ENCODE data around the gene CEP63.

DNA sequence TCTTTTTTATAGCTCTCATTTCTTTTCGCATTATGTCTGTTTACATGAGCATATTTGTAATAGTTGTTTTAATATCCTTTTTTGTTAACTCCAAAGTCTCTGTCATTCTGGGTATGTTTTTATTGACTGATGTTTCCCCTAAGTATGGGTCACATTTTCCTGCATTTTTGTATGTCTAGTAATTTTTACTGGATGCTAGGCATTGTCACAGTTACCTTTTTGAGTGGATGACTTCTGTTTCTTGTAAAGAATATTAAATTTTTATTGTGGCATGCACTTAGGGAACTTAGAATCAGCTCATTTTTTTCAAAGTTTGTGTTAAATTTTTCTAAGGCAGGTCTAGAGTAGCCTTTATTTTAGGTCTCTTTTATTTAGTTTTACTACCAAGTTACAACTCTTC is 40.8 kb upstream of the CEP63 start:
- TF ChIP-seq, protein P1, sequence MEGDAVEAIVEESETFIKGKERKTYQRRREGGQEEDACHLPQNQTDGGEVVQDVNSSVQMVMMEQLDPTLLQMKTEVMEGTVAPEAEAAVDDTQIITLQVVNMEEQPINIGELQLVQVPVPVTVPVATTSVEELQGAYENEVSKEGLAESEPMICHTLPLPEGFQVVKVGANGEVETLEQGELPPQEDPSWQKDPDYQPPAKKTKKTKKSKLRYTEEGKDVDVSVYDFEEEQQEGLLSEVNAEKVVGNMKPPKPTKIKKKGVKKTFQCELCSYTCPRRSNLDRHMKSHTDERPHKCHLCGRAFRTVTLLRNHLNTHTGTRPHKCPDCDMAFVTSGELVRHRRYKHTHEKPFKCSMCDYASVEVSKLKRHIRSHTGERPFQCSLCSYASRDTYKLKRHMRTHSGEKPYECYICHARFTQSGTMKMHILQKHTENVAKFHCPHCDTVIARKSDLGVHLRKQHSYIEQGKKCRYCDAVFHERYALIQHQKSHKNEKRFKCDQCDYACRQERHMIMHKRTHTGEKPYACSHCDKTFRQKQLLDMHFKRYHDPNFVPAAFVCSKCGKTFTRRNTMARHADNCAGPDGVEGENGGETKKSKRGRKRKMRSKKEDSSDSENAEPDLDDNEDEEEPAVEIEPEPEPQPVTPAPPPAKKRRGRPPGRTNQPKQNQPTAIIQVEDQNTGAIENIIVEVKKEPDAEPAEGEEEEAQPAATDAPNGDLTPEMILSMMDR (IDR thresholded peaks at IDR 0.05; ENCODE audit: control extremely low read depth in 1 of 3, insufficient read depth in 1 of 3, low read depth in 1 of 3, low read length in 3 of 3): no peak
- TF ChIP-seq POLR2AphosphoS5 (IDR thresholded peaks at IDR 0.05; ENCODE audit: low read depth, low read length) (no peak), ZNF274 (IDR thresholded peaks at IDR 0.05; ENCODE audit: borderline replicate concordance, extremely low read depth, low read length) (no peak), RXRA (IDR thresholded peaks at IDR 0.05; ENCODE audit: insufficient read depth, low read depth, low read length) (no peak), TBP (IDR thresholded peaks at IDR 0.05; ENCODE audit: low read depth, low read length) (no peak), YY1 (IDR thresholded peaks at IDR 0.05; ENCODE audit: low read depth, low read length) (no peak), GABPA (IDR thresholded peaks at IDR 0.05; ENCODE audit: borderline replicate concordance, insufficient read depth, low read length) (no peak), HDAC2 (IDR thresholded peaks at IDR 0.05; ENCODE audit: borderline replicate concordance in 1 of 2, low read depth in 2 of 2, low read length in 2 of 2) (no peak)
- TF ChIP-seq, protein P2, sequence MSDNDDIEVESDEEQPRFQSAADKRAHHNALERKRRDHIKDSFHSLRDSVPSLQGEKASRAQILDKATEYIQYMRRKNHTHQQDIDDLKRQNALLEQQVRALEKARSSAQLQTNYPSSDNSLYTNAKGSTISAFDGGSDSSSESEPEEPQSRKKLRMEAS (IDR thresholded peaks at IDR 0.05): no peak
- TF ChIP-seq, protein P3, sequence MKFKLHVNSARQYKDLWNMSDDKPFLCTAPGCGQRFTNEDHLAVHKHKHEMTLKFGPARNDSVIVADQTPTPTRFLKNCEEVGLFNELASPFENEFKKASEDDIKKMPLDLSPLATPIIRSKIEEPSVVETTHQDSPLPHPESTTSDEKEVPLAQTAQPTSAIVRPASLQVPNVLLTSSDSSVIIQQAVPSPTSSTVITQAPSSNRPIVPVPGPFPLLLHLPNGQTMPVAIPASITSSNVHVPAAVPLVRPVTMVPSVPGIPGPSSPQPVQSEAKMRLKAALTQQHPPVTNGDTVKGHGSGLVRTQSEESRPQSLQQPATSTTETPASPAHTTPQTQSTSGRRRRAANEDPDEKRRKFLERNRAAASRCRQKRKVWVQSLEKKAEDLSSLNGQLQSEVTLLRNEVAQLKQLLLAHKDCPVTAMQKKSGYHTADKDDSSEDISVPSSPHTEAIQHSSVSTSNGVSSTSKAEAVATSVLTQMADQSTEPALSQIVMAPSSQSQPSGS (IDR thresholded peaks at IDR 0.05; ENCODE audit: low read length): no peak
- TF ChIP-seq, protein P4, sequence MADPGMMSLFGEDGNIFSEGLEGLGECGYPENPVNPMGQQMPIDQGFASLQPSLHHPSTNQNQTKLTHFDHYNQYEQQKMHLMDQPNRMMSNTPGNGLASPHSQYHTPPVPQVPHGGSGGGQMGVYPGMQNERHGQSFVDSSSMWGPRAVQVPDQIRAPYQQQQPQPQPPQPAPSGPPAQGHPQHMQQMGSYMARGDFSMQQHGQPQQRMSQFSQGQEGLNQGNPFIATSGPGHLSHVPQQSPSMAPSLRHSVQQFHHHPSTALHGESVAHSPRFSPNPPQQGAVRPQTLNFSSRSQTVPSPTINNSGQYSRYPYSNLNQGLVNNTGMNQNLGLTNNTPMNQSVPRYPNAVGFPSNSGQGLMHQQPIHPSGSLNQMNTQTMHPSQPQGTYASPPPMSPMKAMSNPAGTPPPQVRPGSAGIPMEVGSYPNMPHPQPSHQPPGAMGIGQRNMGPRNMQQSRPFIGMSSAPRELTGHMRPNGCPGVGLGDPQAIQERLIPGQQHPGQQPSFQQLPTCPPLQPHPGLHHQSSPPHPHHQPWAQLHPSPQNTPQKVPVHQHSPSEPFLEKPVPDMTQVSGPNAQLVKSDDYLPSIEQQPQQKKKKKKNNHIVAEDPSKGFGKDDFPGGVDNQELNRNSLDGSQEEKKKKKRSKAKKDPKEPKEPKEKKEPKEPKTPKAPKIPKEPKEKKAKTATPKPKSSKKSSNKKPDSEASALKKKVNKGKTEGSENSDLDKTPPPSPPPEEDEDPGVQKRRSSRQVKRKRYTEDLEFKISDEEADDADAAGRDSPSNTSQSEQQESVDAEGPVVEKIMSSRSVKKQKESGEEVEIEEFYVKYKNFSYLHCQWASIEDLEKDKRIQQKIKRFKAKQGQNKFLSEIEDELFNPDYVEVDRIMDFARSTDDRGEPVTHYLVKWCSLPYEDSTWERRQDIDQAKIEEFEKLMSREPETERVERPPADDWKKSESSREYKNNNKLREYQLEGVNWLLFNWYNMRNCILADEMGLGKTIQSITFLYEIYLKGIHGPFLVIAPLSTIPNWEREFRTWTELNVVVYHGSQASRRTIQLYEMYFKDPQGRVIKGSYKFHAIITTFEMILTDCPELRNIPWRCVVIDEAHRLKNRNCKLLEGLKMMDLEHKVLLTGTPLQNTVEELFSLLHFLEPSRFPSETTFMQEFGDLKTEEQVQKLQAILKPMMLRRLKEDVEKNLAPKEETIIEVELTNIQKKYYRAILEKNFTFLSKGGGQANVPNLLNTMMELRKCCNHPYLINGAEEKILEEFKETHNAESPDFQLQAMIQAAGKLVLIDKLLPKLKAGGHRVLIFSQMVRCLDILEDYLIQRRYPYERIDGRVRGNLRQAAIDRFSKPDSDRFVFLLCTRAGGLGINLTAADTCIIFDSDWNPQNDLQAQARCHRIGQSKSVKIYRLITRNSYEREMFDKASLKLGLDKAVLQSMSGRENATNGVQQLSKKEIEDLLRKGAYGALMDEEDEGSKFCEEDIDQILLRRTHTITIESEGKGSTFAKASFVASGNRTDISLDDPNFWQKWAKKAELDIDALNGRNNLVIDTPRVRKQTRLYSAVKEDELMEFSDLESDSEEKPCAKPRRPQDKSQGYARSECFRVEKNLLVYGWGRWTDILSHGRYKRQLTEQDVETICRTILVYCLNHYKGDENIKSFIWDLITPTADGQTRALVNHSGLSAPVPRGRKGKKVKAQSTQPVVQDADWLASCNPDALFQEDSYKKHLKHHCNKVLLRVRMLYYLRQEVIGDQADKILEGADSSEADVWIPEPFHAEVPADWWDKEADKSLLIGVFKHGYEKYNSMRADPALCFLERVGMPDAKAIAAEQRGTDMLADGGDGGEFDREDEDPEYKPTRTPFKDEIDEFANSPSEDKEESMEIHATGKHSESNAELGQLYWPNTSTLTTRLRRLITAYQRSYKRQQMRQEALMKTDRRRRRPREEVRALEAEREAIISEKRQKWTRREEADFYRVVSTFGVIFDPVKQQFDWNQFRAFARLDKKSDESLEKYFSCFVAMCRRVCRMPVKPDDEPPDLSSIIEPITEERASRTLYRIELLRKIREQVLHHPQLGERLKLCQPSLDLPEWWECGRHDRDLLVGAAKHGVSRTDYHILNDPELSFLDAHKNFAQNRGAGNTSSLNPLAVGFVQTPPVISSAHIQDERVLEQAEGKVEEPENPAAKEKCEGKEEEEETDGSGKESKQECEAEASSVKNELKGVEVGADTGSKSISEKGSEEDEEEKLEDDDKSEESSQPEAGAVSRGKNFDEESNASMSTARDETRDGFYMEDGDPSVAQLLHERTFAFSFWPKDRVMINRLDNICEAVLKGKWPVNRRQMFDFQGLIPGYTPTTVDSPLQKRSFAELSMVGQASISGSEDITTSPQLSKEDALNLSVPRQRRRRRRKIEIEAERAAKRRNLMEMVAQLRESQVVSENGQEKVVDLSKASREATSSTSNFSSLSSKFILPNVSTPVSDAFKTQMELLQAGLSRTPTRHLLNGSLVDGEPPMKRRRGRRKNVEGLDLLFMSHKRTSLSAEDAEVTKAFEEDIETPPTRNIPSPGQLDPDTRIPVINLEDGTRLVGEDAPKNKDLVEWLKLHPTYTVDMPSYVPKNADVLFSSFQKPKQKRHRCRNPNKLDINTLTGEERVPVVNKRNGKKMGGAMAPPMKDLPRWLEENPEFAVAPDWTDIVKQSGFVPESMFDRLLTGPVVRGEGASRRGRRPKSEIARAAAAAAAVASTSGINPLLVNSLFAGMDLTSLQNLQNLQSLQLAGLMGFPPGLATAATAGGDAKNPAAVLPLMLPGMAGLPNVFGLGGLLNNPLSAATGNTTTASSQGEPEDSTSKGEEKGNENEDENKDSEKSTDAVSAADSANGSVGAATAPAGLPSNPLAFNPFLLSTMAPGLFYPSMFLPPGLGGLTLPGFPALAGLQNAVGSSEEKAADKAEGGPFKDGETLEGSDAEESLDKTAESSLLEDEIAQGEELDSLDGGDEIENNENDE (IDR thresholded peaks at IDR 0.05; ENCODE audit: insufficient replicate concordance, low read length): no peak

Data from H1 (cell line).